Heart right ventricle (tissue), 16 donors: ENCODE data around the gene RPS6KA2. TPM values are rescaled to one million over a fixed set of nuclear protein-coding genes. Genes with fewer than 3 reads are reported as not detected.

Experiments
- ATAC-seq, 8 donors: fragments of 200-7000 bp; cut with Tn5 transposase; one replicate each; pipeline ENCODE4 v1.9.1; 2020; ENCODE audit warnings: mild to moderate bottlenecking in 8 of 8, moderate library complexity in 8 of 8, moderate number of reproducible peaks in 1 of 8
- DNase-seq, 2 donors: peaks; one replicate each; pipeline ENCODE4 v3.0.0-alpha.2; 2020
- H3K27ac ChIP-seq, 10 donors: fragments of 200-600 bp; sonication (generic) in 2 of 10; one replicate each; pipeline versions ENCODE4 v1.5.0 to v1.8.0; 2020 to 2022; ENCODE audit warnings: mild to moderate bottlenecking in 3 of 10
- H3K27me3 ChIP-seq, 7 donors: fragments of 200-600 bp; one replicate each; pipeline ENCODE4 v1.8.0; 2021 to 2022; ENCODE audit warnings: mild to moderate bottlenecking in 2 of 7
- H3K36me3 ChIP-seq, 9 donors: fragments of 200-600 bp; sonication (generic) in 1 of 9; one replicate each; pipeline versions ENCODE4 v1.5.0 to v1.8.0; 2020 to 2022; ENCODE audit warnings: mild to moderate bottlenecking in 2 of 9
- H3K4me1 ChIP-seq, 9 donors: fragments of 200-600 bp; sonication (generic) in 1 of 9; one replicate each; pipeline versions ENCODE4 v1.5.0 to v1.8.0; 2020 to 2022; ENCODE audit warnings: mild to moderate bottlenecking in 4 of 9
- H3K4me3 ChIP-seq, 10 donors: fragments of 200-600 bp; sonication (generic) in 2 of 10; one replicate each; pipeline versions ENCODE4 v1.5.0 to v1.8.0; 2020 to 2022; ENCODE audit warnings: mild to moderate bottlenecking in 7 of 10, moderate library complexity in 2 of 10
- H3K9me3 ChIP-seq, 11 donors: fragments of 200-600 bp in 10 of 11; sonication (generic) in 2 of 11; one replicate each; pipeline versions ENCODE4 v1.5.0 to v1.8.0; 2013 to 2022; ENCODE audit warnings: mild to moderate bottlenecking in 2 of 11, control low read depth in 1 of 11, moderate library complexity in 1 of 11
- CTCF ChIP-seq, 9 donors: fragments of 200-600 bp; sonication (generic) in 2 of 9; IDR thresholded peaks; one replicate each; pipeline versions ENCODE4 v1.5.0 to v1.8.0; 2021 to 2022; ENCODE audit warnings: antibody characterized with exemption in 9 of 9, mild to moderate bottlenecking in 5 of 9, moderate library complexity in 1 of 9
- WGBS, 2 donors: extraction: QIAGEN DNeasy Blood & Tissue Kit; methylation state at CpG; one replicate each; pipeline ENCODE4 v1.1.7; 2013; ENCODE audit warnings: inconsistent platforms in 1 of 2; 5-methylcytosine and 5-hydroxymethylcytosine counted together
- intact Hi-C, 10 donors: fragments of 100-400 bp; cut with DNase I; formaldehyde crosslinking; loops; one replicate each; pipeline versions ENCODE4 v1.11.1 to v1.14.2; 2022
- polyA plus RNA-seq, 2 donors: library from polyadenylated mRNA; stranded (reverse); fragments of 200-250 nt; gene quantifications; one replicate each; pipeline ENCODE4 v1.2.3, GENCODE V29; 2013
- total RNA-seq, 10 donors: library from RNA; stranded (reverse); fragmentation: NEBNext Ultra II Directional in 3 of 10; extraction: Animal tissue kit (Norgen Biotek cat#: 25700) in 3 of 10; gene quantifications; one replicate each; pipeline versions ENCODE4 v1.2.1 to v1.2.4, GENCODE V29; 2021 to 2023
- donor health status: Arrhythmogenic right ventricular cardiomyopathy.
- donor health status: ischemic (EF 13 %, LVEDD 7.1; RV severe dilation, severe dysfunction).
- donor health status: healthy with polysubstance abuse.
- donor health status: DM: no; HTN: yes; CAD: no.
- donor health status: DM: no; HTN: no; CAD: no.
- donor health status: ischemic (EF 25% LVEDD 6.9; RV normal size, moderate dysfunction).
- donor health status: ischemic (EF 25% LVEDD 5.7; RV mildly dilated, moderate dysfunction).
- donor health status: healthy.
- donor health status: DM: yes; HTN: yes; CAD: no.
- donor health status: Ischemic cardiomyopathy.
- donor health status: ischemic (EF 35%, LVEDD 5.7; RV mildly dilated, moderate dysfunction).
- donor health status: nonischemic (EF 11% LVEDD 7.7; RV severe dilation, severe dysfunction).
- donor health status: DM: yes; HTN: yes; CAD: no.
- donor health status: PGD.
- donor health status: ischemic (EF 29% LVEDD 5.4; RV normal size, mild dysfunction).
- donor health status: nonischemic (EF 23%, LVEDD 6.1; RV moderate dilation, normal function).

The RPS6KA2 gene
- total and polyA plus RNA-seq, 12 donors = 20.3 to 91.4 (median 73.7) TPM

- no peak for TF ChIP-seq CTCF (IDR thresholded peaks at IDR 0.05)
- no peaks in the 10 kb centered on the region for H3K9me3 ChIP-seq
- H3K27me3 ChIP-seq = no peaks in the 10 kb centered on the region
- no peak overlapping the region for H3K27ac ChIP-seq
- DNase-seq (no peak), ATAC-seq (no peak)
- no peaks in the 10 kb centered on the region for H3K4me1 ChIP-seq
- H3K4me3 ChIP-seq = no peak overlapping the region
- intact Hi-C loops = no loop called here
- 93 to 95% methylated on average over 11 of the region's 11 CpGs for WGBS, 2 donors
- H3K36me3 ChIP-seq = no peaks in the 10 kb centered on the region
Measured at GRCh38 chr6:166662690-166663089, 35.6 kb upstream of the RPS6KA2 start.

DNA sequence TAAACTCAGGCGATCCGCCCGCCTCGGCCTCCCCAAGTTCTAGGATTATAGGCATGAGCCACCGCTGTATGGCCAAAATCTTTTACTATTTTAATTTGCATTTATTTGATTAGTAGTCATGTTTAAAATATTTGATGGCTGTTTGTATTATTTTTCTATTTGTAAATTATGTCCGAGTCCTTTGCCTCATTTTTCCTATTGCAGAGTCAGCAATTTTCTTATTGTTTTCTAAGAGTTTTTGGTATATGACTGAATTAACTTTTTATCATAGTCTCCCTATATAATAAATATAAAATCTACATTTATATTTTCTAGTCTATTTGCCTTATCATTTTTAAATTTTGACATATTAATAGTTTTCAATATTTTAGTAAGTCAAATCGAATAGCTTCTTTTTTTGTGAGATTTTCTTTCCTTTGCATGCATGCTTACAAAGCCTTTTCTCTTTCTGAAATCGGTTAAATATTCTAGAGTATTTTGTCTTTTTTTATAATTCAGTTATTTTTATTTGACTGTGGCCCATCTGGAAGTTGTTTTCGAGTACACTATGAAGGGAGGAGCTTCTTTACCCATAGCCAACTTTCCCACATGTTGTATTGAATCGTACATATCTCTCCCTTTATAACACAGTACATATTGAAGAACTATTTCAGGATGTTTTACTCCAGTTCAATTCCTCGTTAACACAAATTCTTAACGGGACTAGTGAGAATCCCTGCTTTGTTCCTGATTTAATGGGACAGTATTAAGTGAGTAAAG lies 34.5 kb upstream of the RPS6KA2 start:
- ATAC-seq (no peak), DNase-seq (no peak)
- Histone ChIP-seq H3K9me3 (no peaks in the 10 kb centered on the region), H3K4me3 (no peak overlapping the region), H3K27ac (no peak overlapping the region), H3K4me1 (peaks cover 0 to 12% (median 0%) of the 10 kb centered on the region in 9 donors), H3K27me3 (peaks cover 0 to 10% (median 0%) of the 10 kb centered on the region in 7 donors), H3K36me3 (no peaks in the 10 kb centered on the region)
- 91 to 93% methylated on average over 12 of the region's 12 CpGs for WGBS, 2 donors
- intact Hi-C loops = no loop called here
- TF ChIP-seq CTCF (IDR thresholded peaks at IDR 0.05) = no peak

DNA sequence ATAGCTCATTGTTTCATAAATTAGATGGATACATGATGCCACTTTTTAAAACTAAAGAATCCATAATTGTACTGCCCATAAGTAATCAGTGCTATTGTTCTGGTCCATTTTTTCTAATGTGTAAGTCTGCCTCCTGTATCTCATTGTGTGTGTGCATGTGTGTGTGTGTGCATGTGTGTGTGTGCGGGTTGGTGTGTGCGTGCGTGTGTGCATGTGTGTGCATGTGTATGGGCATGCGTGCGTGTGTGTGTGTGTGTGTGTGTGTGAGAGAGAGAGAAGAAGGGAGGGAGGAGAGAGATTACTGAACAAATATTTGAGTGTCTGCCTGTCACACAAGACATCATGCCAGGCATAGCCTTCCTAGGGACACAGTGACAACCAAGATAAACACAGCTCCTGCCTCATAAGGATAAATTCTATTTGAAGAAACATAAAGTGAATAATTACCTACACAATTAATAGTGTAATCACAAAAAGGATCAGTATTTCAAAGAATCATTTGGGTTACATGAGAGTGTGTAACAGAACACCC lies 33.2 kb upstream of the RPS6KA2 start:
- no peak for TF ChIP-seq CTCF (IDR thresholded peaks at IDR 0.05)
- H3K4me3 ChIP-seq = no peak overlapping the region
- peaks cover 0 to 14% (median 0%) of the 10 kb centered on the region in 9 donors for H3K4me1 ChIP-seq
- no peaks in the 10 kb centered on the region for H3K9me3 ChIP-seq
- no peaks in the 10 kb centered on the region for H3K36me3 ChIP-seq
- DNase-seq (no peak), ATAC-seq (peak in 1 of 8 donors; percentile 31)
- WGBS, 2 donors = 68 to 82% methylated on average over 5 of the region's 5 CpGs
- intact Hi-C loops = no loop called here
- no peak overlapping the region for H3K27ac ChIP-seq
- H3K27me3 ChIP-seq = peaks cover 0 to 19% (median 5%) of the 10 kb centered on the region in 7 donors

- Histone ChIP-seq H3K27me3 (peaks cover 0 to 21% (median 5%) of the 10 kb centered on the region in 7 donors), H3K9me3 (no peaks in the 10 kb centered on the region), H3K4me3 (no peak overlapping the region), H3K27ac (no peak overlapping the region), H3K36me3 (no peaks in the 10 kb centered on the region), H3K4me1 (peaks cover 0 to 14% (median 0%) of the 10 kb centered on the region in 9 donors)
- ATAC-seq = no peak
- intact Hi-C loops = no loop called here
- 90 to 91% methylated on average over 13 of the region's 13 CpGs for WGBS, 2 donors
- TF ChIP-seq CTCF (IDR thresholded peaks at IDR 0.05) = no peak
- DNase-seq = no peak
Measured at GRCh38 chr6:166659581-166659980, 32.5 kb upstream of the RPS6KA2 start.
